ENCODE results near the gene CRTC3.

The CRTC3 gene

DNA sequence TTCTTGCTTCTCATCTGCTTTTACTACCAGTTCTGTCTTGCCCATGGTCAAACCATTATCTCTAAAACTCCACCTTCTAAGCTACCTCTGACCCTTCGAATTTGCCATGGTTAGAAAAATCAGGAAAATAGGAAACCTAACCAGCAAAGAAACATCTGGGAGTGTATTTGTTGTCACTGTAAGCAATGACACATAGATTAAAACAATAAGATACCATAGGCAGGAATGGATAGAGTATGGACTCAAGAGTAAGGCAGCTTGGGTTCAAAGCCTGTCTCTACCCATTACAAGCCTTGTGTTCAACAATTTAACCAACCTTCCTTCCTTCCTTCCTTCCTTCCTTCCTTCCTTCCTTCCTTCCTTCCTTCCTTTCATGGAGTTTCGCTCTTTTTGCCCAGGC, 34.9 kb downstream of the CRTC3 start:
- DNase-seq, result no peak

DNA sequence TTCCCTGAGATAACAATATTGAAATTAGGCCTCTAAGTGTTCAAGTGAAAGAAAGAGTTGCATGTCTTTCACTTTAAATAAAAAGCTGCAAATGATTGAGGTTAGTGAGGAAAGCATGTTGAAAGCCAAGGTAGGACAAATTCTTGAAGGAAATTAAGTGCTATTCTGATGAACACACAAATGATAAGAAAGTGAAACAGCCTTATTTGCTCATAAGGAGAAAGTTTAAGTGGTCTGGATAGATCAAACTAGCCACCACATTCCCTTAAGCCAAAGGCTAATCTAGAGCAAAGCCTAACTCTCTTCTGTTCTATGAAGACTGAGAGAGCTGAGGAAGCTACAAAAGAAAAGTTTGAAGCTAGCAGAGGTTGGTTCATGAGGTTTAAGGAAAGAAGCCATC, 36.1 kb downstream of the CRTC3 start:
- no peak for DNase-seq

DNA sequence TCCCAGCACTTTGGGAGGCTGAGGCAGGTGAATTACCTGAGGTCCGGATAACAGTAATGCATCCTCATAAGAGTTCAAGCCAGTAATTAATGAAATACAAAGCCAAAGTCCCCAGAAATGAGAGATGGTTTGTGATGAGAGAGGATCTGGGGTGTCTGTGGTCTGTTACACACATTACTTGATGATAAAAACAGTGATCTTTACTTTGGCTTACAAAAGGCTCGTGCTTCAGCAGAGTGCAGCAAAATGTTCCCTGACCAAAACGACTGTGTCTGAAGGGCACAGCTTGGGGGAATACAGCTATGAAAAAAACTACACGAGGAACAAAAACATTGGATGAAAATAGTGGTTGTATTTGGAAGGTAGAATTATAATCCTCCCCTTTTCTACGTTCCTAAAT, 40.9 kb downstream of the CRTC3 start:
- no peak for DNase-seq

DNA sequence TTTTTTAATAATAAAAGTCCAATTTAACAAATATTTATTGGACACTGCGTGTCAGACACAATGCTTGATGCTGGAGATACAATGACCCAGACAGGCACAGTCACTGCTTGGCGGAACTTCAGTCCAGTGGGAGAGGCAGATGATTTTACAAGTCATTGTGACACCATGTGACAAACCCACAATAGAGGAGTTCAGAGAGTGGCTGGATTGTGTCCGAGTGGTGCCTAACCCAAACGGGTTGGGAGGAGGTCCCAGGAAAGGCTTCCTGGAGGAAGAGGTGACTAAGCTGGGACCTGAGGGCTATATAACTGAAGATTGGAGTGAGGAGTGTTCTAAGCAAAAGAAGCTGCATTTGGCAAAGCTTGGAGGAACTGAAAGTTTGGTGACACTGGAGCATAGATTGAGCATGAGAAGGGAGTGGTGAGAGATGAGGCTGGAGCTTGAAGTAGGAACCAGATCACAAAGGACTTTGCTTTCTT, 41.4 kb downstream of the CRTC3 start:
- no peak for DNase-seq

DNA sequence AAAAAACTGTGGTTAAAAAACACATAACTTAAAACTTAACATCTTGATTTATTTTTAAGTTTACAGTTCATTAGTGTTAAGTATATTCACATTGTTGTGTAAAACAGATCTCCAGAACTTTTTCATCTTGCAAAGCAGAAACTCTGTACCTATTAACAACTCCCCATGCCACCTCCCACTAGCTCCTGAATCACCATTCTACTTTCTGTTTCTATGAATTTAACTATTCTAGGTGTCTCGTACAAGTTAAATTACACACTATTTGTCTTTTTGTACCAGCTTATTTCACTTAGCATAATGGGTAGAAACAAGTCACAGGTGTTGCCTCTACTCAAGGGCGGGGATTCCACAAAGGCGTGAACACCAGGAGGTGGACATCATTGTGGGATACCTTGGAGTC, 43.2 kb downstream of the CRTC3 start:
- no peak for DNase-seq

DNA sequence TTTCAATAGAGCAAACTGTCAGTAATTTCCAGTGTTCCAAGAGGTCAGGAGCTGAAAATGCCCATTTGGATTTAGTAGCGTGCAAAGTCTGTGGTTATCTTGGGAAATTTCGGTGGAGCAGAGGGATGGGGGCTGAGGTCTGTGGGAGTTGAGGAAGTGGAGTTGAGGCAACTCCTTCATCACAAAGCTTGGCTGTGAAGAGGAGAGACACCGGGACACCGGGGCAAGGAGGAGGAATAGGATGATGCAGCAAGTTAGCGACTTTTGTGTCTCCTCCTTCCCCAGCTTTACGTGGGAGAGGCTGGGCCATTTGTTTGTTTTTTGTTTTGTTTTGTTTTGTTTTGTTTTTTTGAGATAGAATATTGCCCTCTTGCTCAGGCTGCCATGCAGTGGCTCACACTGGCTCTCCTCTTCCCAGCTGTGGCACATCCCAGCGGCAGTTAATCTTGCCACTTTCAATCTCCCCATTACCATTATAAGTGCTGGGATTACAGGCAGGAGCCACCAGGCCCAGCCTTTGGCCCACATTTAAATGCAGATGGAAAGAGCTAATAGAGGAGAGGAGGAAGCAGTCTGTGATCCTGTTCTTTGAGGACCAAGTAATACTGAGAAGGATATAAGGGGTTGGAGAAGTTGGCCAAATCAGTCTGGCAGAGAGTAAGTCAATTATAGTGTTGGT, 47.1 kb downstream of the CRTC3 start:
- no peak for DNase-seq

DNA sequence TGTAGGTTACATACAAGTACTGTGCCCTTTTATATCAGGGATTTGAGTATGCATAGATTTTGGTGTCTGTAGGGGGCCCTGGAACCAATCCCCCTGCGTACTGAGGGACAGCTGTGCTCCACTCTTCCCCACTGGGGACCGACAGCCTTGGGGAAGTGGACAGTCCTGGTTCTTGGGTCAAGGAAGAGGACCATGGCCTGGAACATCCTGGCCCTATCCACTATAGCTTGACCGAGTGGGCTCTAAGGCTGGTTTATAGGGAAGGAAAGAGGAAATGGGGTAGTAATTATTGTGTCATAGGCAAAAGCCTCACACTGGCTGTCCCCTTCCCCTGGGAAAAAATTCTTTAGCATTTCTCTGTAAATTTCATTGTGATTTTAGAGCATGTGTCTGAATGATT, 49.5 kb downstream of the CRTC3 start:
- no peak for DNase-seq

DNA sequence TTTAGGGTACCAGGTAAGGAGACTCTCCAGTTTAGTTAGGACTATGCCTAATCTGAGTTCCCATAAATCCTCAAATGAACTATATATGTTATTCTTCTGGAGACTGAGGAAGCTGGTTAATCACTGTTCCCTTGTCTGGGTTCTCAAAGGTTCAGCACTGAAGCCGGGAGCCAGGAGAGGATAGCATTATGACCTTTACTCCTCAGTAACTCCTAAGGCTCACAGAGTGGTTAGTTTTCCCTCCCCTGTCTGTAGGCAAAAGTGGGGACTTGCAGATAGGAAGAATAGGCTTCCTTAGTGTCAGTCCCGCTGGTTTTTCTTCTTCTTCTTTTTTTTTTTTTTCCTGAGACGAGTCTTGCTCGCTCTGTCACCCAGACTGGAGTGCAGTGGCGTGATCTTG, 50.4 kb downstream of the CRTC3 start:
- no peak for DNase-seq

DNA sequence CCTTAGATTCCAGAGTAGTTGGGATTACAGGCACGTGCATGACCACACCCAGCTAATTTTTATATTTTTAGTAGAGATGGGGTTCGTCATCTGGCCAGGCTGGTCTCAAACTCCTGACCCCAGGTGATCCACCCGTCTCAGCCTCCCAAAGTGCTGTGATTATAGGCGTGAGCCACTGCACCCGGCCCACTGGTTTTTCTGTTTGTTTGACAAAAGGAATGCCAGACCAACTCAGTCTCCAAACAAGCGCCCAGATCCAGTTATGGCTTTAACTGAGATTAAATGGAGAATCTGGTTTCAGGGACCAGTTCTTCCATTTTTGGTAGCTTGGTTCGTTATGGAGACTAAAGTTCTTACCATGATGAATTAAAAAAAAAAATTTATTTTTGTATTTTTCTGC, 50.8 kb downstream of the CRTC3 start:
- no peak for DNase-seq

DNA sequence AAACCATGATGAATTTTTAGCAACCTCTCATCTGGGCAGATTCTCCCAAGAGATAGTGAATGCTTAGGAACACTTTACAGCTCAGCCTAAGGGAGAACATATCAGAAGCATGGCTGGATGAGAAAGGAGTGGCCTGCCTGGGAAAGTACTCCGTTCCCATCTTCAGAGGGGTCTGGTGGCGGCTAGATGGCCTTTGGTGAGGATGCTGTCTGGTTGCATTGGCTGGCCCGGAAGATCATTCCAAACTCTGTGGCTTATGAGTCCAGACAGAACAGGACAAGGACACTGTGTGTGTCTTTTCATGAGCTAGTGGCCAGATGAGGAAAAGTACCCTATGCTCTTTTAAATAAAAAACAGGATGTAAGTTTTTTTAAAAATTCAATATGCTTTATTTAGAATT, 51.2 kb downstream of the CRTC3 start:
- DNase-seq, result no peak

DNA sequence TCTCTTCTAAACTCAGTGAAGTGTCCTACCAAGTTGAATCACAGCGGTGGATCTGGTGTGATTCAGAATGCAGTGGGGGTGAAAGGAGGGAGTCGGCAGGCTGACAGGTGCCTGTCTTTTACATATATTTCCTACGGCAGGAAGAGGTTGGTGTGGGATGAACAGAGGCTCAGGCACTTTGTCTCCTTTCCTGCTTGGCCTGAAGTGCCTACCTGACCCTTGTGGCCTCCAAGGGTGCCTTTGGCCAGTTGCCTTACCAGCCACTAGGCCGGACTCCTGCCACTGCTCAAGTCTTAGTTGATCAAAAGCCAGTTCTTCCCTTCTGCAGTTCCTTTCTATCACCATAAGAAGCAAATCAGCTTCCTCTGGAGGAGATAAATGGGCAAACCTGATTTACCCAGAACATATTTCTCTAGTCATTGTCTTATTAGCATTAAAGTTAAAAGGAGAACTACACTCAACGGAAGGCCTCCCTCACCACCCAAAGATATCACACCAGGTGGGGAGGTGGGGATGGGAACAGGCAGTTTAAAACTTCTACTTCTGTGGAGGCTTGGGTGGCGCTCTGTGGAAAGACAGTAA, 52.1 kb downstream of the CRTC3 start:
- no peak for DNase-seq

DNA sequence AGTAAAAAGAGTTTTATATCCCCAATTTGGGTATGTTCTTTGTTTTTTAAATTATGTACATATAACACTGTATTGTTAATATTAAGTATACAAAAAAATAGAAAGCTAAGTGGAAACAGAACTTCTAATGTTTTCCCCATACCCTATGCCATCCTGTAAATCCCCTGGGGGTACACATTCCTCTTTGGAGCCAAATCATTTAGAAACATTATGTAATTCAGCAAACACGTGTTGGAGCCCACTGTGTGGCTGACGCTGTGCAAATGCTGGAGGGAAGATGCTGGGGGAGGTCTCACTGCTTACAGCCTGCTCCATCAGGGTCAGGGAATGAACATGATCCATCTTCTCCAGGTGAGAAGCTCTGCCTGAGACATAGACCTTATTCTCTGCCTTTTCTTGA, 52.8 kb downstream of the CRTC3 start:
- DNase-seq, result no peak

DNA sequence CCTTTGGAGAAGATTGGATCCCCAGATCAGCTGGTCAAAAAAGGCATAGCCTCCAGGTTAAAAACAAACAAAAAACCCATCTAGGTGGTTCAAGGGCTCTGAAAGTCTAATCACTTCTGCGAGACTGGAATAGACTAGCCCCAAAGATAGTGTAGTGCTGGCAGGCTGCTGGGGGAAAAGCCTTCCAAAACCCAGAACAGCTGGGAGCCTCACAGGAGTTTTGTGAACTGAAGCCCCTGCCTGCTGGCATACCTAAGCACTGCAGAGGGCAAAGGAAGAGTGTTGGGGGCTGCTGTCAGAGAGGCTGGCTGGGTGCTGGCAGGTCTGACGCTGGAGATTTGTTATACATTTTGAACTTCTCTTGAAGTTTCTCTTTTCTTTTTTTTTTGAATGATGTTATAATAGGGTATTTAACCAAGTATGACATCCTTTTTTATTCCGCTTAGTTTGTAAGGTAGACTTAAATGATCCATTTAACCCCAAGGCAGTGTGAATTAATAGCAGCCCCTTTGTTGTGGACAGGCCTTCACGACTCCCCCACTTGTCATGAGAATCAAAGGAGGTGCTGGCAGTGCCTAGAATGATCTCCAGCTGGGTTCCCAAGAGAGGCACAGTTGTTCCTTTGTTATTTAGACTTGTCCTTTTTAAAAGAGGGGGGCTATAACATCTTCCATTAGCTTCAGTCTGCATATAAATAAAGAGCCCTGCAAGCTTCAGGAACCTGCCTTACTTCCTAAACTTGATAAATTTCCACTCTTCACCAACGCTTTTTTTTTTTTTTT, 53.9 kb downstream of the CRTC3 start:
- DNase-seq, result no peak

DNA sequence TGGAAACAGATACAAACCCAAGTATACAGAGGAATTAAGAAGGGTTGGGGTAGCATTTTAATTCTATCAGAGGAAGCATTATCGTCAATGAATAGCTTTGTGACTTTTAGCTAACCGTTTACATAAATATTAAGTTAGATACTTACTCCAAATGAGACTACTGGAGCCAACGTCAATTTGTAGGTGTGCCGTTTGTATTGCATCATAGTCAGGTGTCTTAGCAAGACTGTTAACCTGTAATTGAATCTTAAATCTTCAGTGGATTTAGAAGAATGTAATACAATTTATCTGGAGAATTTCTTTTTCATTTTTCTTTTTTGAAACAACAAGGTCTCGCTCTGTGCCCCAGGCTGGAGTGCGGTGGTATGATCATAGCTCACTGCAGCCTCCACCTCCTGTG, 55.1 kb downstream of the CRTC3 start:
- DNase-seq, result no peak

DNA sequence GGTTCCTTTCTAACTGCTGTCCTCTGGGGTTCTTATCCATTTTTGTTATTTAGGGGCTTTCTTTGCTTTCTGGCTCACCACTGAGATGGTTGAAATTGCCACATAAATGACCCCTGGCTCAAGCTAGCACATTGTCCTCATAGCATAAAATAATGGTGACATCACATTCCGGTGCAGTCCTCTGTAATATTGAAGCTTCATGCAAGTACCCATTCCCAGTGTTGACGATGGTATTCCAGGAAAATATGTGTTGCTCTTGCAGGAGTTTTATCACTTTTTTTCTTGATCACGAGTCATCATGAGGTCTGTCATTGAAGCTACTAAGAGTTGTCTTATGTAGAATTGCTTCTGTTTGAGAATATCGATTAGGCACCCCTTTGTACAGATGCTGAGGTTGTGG, 56.1 kb downstream of the CRTC3 start:
- DNase-seq, result no peak

DNA sequence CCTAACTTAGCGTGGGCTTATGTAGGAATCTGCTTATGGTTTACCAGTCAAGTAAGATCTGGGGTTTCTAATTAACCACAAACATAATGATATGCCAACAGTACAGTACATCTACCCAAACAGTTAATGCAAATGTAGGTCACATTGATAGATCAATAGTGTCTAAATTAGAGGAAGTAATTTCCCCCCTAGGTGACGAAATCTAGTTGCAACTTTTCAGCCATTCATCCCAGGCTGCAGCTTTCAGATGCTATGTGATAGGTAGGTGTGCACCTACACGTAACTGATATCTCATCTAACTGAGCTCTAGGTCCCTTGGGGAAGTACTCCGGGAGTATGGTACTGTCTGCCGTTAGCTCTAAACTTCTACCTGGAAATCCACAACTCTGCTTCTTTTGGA, 57.2 kb downstream of the CRTC3 start:
- no peak for DNase-seq

DNA sequence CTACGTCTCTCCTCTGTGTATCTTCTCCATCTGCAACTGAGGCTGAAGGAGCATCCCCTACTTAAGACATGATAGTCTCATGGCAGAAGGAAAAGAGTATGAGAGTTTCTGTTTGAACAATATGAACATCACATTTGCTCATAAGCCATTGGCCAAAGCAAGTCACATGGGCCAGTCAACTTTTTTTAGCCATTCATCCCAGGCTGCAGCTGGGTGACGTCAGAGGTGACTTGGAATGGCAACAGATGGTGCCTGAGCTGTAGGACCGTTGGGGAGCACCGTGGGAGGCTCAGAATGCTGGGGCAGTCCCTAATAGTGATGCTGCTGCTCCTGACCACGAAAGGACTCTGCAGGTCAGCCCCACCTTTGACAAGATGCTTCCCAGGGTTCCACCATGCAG, 58.7 kb downstream of the CRTC3 start:
- no peak for DNase-seq

DNA sequence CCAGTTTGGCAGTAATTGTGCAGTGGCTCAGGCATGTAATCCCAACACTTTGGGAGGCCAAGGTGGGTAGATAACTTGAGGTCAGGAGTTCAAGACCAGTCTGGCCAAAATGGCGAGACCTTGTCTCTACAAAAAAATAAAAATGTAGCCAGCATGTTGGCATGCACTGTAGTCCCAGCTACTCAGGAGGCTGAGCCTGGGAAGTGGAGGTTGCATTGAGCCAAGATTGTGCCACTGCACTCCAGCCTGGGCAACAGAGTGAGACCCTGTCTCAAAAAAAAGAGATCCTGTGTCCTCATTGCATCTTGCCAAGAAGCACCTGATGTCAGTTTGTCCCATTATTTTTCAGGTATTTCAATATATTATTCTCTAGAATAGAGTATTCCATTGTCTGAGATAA, 61.8 kb downstream of the CRTC3 start:
- no peak for DNase-seq

DNA sequence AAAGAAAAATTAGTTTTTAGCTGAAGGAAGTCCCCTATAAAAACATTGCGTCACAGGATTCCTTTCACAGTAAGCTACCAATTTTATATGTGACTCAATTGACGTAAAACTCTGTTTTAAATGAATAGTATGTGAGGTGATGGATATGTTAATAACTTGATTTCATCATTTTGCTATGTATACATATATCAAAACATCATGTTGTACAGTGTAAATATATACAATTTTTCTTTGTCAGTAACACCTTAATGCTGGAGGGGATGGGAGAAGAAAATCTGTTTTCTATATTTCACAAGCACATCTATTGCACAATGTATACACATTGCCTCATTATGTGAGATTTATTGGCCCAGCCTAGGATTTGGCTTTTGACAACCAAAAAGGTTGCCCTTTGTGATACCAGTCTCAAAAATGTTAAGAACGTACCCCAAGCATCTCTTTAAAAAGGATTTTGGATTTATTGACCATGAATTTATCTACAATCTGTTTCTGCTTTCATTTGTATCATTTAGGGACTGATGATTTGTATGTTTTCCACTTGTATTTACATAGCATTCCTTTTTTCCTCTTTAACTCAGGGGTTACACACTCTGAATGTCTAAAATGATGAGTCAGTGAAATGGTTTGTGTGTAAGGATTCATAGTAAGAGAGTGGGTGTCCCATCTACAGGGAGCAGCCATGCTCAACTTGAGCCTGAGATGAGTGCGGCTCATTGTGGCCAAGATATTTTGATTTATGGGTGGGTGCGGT, 62.6 kb downstream of the CRTC3 start:
- no peak for DNase-seq

DNA sequence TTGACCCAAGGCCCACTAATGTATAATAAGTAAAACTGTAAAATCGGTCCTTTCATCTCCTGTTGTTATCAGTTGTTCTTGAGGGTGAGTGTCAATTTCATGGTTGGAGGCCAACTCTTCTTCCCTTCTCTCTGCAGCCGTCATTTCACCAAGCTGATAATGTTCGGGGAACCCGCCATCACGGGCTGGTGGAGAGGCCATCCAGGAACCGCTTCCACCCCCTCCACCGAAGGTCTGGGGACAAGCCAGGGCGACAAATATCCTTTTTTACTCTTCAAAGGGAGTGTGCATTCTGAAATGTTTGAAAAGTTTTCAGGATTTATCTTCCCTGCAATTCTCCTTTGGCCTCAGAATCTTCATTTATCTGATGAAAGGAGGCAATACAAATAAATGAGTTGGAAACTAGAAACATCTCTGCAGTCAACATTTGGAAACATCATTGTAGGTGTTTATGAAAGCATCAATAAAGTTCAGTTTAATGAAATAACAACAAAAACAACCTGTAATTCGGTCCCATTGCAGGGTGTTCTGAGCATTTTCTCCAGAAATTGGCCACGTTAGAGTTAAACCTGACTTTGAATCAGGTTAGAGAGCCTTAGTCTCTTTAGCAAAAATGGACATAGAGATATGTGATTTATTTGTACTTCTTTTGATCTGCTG, 63.9 kb downstream of the CRTC3 start:
- no peak for DNase-seq

DNA sequence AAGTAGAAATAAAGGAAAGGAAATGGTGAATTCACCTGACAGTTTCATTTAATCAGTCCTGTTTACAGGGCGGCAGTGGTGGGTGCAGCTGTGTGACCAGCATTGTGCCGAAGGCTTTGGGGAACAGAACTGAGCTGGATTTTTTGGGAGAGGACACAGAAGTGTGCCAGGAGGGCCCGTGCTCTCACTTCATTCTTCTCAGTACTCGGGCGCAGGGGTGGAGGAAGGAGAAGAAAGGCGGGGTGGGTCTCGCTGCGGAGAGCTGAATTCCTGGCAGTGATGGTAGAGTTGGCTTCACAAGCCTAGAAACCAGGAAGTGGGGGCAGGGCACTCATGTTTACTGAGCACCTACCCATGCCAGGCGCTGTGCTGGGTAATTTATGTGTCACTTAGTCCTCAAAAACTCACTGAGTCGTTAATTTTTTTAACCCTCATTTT, 64.6 kb downstream of the CRTC3 start:
- no peak for DNase-seq

DNA sequence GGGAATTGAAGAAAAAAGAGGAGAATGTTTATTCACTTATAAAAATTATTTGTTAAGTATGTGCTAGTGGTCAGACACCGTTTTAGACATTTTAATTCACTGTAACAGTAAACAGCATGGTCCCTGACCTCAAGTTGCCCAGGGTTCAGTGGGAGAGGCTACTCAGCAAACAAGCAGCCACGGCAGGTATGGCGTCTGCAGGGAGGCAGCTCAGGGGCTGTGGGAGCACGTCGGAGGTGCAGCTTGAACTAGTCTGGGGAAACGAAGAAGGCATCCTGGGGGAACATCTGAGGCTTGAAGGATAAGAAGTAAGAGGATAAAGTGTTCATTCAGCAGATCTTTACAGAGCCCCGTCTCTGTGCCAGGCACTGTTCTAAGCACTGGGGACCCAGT, 66.0 kb downstream of the CRTC3 start:
- DNase-seq, result no peak

DNA sequence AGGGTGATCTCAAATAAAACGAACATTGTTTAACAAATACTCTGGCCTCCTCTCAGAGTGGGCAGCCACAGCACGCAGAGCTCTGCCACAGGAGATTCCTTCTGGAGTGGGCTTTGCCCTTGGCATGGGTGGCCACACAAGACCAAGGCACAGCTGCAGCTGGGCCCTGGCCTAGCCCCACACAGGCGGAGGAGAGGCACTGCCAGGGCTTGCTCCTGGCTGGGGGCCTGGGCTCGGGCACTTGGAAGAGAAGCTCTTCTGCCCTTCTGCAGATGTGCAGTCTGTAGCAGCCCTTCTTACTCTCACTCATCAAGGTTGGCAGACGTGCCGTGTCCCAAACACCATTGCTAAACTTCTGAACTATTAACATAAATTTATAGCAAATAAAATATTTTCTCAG, 67.2 kb downstream of the CRTC3 start:
- no peak for DNase-seq
